NB4 (cell line): ENCODE measurements around the gene JAZF1.
A peak's percentile ranks its signal among the peaks of the same experiment; 100 is the strongest.

Experiments used
- DNase-seq: peaks from one replicate; pipeline ENCODE4 v3.0.0; 2010; ENCODE audit warnings: low read depth
- H3K4me3 ChIP-seq: one replicate; pipeline ENCODE4 v1.5.1; 2011; ENCODE audit warnings: mild to moderate bottlenecking, low read depth, low read length, moderate library complexity
- CTCF ChIP-seq: IDR thresholded peaks from one replicate; pipeline ENCODE4 v1.5.1; 2012; ENCODE audit warnings: low read depth, low read length
- MAX ChIP-seq: IDR thresholded peaks from 2 replicates; pipeline ENCODE4 v1.6.1; 2011; ENCODE audit warnings: low read depth, low read length
- MYC ChIP-seq: IDR thresholded peaks from 2 replicates; pipeline ENCODE4 v1.6.1; 2011; ENCODE audit warnings: low read depth, low read length
- POLR2A ChIP-seq: IDR thresholded peaks from 2 replicates; pipeline ENCODE4 v1.6.1; 2011; ENCODE audit warnings: mild to moderate bottlenecking; ENCODE audit not compliant: insufficient read length; ENCODE audit errors: extremely low read depth

Gene JAZF1

DNA sequence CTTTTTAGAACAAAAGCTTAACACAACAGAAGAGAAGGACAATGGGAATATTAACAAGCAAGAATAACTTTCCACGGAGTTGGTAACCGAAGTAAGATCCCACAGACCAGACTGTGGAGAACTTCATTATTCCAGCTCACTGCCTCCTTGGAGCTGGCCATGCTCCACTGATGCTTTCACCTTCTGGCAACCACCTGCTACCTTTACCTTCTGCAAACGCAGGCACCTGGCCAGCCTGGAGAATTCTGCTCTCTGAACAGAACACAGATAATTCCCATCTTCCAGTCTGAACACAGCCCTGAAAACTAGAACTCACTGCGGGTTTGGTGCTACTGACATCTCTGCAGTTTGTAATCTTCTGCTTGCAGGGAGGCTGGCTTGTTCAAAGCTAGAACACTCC is 66.5 kb downstream of the JAZF1 start:
- TF ChIP-seq MYC (no peak), CTCF (no peak), POLR2A (no peak), MAX (no peak)
- no peak for DNase-seq
- H3K4me3 ChIP-seq: no peak overlapping the region

- peak; percentile 88 for DNase-seq
- TF ChIP-seq MAX: peak; percentile 26; the same call in 1 of the 2 replicates
- peak; percentile 27; the same call in 1 of the 2 replicates for TF ChIP-seq MYC
- TF ChIP-seq POLR2A: no peak
Observed at GRCh38 chr7:28112883-28113540, 67.6 kb downstream of the JAZF1 start.

GRCh38 chr7:28112467-28112866 is 68.1 kb downstream of the JAZF1 start:
- TF ChIP-seq MAX: no peak
- no peak for TF ChIP-seq POLR2A
- TF ChIP-seq CTCF: no peak
- no peak for TF ChIP-seq MYC
- H3K4me3 ChIP-seq: no peak overlapping the region
- no peak for DNase-seq

More at GRCh38 chr7:28112883-28113540, 67.6 kb downstream of the JAZF1 start:
- no peak overlapping the region for H3K4me3 ChIP-seq

- no peak for DNase-seq
- TF ChIP-seq CTCF: no peak
- no peak for TF ChIP-seq MYC
- TF ChIP-seq MAX: no peak
- TF ChIP-seq POLR2A: no peak
- no peak overlapping the region for H3K4me3 ChIP-seq
Observed at GRCh38 chr7:28112012-28112411, 68.6 kb downstream of the JAZF1 start.

- no peak overlapping the region for H3K4me3 ChIP-seq
- TF ChIP-seq POLR2A (no peak), MYC (no peak), MAX (no peak), CTCF (no peak)
- no peak for DNase-seq
Observed at GRCh38 chr7:28110427-28111012, 70.1 kb downstream of the JAZF1 start.

- TF ChIP-seq MAX (no peak), CTCF (no peak), POLR2A (no peak), MYC (no peak)
- H3K4me3 ChIP-seq: no peak overlapping the region
- DNase-seq: no peak
Observed at GRCh38 chr7:28108747-28109146, 71.8 kb downstream of the JAZF1 start.
